ENCODE data around the gene FOXI2.

FOXI2 gene

DNA sequence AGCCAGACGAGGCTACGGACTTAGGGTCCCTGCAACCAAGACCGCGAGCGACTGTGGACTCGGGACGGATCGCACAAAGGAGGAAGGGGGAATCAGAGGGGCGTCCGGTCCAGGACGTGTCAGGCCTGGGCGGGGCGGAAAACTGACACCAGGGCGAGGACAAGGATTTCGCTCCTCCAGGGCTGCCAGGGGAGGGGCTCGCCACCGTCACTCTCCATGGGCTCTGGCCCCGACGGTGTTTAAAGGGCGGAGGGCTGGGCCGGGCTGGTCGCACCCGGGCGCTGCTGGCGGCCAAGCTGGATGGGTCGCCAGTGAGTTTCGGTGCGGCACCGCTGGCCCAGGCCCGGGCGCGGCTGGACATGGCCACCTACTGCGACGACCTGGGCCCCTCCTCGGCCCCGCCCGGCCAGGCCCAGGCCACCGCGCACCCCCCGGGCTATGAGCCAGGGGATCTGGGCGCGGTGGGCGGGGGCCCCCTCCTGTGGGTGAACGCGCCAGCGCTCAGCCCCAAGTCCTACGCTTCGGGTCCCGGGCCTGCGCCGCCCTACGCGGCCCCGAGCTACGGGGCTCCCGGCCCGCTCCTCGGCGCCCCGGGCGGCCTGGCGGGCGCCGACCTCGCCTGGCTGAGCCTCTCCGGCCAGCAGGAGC, at the start of gene FOXI2:
Gene FOXI2 (plus strand): TSS at position 271 of the 648 bp plus-strand sequence. CDS start 89 bp downstream, at position 360.
- no peak for DNase-seq (ENCODE audit: low read depth)

DNA sequence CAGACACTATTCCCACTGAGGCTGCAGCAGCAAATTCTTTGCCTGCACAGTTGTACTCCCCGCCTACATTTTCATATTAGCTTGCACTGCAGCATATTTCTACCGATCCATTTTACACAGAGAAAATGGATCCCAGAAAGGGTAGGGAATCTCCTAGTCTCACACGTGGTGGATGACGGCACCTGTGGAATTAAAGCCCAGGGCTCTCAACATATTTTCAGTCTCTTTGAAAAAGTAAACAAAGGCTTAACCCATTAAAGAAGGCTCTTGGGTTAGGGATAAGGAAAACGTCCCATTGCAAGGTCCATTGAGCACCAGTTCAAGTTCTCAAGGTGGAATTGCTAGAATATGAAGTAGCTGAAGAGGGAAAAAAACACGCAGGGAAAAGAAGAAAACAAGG, 49.4 kb upstream of the FOXI2 start:
- DNase-seq (ENCODE audit: low read depth), result no peak

DNA sequence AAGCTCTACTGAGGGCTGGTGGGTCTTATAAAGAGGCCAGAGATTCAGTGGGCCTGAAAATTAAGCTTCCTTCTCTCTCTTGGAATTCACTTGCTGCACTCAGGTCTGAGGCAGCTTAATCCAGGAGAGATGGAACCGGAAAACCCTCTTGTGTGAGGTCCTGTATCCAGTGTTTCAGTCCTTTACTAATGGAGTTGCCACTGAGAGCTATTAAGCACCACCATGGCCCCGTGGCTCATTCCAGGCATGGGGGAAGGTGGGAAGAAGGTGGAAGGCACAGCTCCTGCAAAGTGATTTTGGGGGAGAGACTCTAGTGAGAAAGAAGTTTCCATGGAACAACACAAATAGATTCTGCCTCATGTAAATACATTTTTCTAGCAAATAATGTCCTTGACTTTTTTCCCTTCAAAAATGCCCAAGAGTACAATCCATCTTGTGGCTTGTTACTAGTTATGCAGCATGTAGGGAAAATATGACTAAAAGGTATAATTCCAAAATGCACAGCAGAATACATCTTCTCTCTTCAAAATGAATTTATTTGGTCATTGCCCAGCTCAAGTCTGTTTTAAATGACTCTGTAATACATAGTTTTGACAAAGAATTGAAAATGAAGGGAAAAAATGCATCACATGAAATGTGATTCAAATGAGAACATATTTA, 46.7 kb upstream of the FOXI2 start:
- DNase-seq (ENCODE audit: low read depth), result no peak

DNA sequence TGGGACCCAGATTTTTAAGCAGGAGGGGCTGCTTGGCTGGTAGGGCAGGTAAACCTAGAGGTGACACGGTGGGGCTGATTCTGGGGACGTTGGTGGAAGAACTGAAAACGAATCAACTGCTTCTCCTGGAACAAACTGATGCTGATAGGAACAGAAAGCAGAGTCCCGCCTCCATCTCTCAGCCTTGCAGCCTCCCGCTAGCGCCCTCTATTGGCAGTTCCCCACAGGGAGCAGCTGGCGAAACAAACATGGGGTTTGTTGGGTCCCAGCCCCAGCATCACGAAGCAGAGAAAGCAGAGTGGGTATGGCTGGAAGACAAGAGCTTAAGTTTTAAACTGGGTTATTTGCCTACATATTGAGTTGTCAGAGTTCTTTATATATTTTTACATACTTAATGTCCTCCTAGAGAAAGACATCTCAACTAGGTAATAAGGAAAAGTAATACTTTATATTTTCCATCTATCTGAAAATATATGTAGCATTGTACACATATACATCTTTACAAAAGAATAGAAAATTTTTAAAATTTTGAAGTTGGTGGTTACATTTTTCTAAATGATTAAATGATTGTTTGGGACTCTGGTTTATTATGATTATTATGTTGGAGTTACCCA, 42.3 kb upstream of the FOXI2 start:
- no peak for DNase-seq (ENCODE audit: low read depth)

DNA sequence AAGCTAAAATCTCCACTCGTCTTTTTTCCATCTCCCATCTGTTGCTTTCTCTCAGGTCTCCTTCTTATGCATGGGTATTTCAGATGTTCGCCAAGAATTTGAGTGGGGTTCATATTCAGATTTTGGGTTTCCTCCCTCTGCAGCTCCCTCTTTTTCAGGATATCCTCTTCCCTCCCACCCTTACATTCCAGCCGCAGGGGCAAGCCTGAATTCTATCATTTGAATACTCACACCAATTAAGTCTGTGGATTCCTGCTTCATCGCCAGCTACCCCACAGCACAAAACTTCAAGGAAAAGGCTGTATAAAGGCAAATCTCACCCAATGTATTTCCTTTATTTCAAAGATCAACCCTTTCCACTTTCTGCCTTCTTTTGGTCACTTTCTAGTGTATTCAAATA, 41.6 kb upstream of the FOXI2 start:
- DNase-seq (ENCODE audit: low read depth), result no peak

DNA sequence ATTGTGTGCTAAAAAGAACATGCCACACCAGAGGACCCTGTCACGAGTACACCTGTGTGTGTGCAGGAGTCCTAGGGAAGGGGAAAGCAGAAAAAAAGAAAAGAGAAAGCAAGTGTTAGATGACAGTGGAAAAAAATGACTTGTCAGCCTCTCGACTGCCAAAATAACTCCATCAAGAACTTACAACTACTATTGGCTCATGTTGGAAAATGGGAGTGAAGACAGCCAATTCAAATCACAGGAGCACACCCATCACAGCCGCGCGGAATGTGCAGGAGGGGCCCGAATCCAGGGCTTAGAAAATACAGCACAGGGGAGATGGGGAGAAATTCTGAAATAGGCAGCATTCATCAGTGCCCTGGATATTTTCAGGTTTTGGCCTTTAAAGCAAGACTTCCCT, 38.1 kb upstream of the FOXI2 start:
- no peak for DNase-seq (ENCODE audit: low read depth)

DNA sequence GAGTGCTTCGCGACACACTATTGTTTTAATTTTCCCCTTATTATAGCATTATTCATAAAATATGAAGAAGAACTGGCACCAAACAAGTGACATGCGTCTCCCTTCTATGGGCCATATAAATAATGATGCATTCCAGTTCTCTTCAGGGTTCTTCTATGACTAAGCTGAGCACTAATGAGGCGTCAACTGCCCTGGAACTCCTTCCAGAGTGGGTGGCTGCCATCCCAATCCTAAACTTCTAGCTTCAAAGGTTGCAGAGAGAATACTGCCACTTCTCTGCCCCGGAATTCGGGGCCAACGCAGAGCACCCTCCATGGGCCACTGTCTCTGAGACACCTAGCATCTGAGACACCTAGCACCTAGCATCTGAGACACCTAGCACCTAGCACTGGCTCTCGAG, 37.7 kb upstream of the FOXI2 start:
- DNase-seq (ENCODE audit: low read depth), result no peak

DNA sequence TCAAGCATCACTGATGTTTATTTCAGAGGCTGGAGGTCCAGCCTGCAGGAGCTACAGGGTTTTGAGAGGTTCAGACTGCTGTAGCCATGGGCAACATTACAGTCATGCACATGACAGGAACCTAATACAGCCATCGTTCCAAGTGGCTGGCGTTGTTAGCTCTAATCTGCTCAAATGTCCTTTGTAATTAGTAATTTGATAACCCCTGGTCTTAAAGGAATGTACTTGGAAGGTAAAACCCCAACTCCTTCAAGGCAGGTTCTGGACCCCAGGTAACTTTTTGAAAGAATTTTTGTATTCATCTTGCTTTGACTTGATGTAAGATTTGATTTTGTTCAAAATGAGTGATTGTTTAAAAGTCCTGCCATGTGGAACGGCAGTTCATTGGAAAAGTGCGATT, 34.7 kb upstream of the FOXI2 start:
- DNase-seq (ENCODE audit: low read depth), result no peak

DNA sequence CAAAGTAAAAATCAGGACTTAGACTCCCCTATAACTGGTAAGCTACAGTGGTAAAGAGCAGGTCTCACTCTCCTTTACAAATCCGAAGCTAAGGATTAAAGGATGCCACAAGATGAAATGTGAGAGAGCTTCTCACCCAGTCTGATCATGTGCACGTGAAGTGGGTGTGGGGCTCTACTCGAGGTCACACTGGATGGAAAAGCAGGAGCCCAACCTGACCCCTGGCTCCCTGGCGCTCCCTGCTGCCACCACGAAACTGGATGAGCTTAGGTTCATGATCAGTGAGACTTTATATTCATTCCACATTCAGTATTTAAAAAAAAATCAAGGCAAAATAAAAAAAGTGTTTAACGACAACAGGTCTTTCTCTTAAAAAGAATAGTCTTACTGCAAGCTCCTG, 21.7 kb upstream of the FOXI2 start:
- no peak for DNase-seq (ENCODE audit: low read depth)

DNA sequence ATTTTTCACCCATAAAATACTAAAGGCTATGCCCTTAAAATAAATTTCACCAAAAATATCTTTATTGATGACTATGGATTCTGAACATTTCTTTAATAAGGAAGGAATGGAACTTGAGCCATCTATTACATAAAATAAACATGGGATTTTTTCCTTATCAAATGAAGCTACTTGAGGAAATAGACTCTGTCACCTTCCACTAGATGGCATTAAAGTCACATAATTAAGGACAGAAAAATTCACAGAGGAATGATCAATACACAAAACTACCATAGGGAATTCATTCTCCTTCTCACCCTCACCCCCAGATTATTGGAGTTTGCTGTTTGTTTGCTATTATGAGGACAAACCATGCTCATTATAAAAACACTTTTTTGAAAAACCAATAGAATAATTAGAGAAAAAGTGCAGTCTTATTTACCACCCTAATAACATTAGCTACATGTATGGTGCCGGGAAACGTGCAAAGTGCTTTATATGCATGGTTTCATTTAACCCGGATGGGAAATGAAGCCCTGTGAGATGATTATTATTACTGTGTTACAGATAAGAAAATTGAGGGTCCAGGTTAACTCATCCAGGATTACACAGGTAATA, 21.1 kb upstream of the FOXI2 start:
- no peak for DNase-seq (ENCODE audit: low read depth)

DNA sequence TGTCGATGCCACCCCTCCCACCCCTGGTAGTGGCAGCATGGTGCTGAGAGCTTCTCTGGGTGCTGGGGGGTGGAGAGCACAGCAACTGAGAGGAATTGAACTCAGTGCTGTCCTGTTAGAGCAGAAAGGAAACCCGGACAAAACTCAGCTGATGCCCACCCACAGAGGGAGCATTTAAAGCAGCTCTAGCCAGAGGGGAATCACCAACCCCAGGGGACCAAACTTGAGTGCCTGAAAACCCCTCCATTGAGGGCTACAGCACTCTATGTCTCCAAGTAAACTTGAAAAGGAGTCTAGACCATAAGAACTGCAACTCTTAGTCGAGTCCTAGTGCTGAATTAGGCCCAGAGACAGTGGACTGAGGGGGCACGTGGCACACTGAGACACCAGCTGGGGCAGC, 16.8 kb upstream of the FOXI2 start:
- no peak for DNase-seq (ENCODE audit: low read depth)

DNA sequence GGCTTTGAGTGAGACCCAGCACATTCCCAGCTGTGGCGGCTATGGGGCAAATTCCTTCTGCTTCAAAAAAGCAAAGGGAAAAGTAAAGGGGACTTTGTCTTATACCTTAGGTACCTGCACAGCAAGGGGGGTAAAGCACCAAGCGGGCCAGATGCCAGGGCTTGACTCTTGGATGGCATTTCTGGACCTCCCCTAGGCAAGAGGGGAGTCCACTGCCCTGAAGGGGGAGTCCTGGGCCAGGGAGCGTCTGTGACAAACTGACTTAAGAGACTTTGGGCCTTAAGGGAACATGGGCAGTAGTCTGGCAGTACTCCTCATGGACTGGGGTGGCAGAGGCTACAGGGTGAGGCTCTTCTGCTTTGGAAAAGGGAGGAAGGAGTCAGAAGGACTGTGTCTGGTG, 16.1 kb upstream of the FOXI2 start:
- no peak for DNase-seq (ENCODE audit: low read depth)

DNA sequence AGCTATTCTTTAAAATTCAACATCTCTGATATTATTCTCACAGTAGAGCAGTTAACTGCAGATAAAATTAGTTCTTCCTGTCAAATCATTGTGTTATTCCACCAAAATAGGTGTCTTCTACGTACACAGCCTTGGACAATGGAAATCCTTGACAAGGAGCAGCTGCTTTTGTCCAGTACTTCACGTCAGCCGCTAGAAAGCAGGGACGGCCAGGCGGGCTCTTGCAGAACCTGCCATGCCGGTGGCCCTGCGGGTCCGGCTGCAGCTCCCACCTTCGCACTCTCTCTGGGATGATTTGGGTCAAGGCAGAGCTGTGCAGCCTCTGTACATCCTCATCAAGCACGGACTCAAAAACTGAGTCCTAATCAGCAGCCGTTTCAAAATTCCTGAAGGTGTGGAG, 2.2 kb upstream of the FOXI2 start:
- DNase-seq (ENCODE audit: low read depth), result no peak

DNA sequence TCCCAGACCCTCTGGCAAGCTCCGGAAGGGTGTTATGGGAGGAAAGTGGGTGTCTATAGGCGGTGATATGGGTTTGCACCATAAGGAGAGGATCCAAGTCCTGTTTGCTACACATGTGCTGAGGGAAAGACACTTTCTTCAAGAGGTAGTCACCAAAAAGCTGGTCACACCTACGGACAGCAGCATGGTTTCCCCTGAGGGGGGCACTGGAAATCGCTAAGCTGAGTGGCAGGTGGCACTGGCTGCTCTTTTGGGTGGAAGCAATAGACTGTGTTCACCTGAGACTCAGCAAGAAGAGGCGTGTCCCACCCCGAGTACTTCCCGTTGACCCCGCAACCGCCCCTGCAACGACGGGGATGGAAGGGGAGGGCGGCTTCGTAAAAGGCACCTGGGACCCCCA, 1.8 kb upstream of the FOXI2 start:
- no peak for DNase-seq (ENCODE audit: low read depth)

DNA sequence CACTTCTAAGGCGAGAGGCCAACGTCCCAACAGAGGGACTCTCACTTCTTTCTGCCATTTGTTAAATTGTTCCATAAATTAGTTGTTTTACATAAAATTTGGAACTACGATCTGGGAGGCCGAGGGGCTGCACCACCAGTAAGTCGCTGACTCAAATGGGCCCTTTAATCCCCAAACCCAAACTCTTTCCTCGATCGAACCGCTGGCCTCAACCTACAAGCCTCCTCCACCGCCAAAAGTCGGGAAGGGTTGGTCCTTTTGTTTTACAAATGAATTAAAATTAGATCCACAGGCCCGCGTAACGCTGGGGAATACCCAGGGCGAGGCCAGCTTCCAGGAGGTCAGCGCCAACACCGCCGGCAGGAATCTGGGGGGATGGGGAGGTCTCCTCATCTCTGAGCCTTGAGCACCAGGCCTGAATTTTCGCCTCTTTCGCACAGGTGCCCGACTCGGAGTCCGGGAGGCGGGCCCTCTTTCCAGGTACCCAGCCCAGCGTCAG, 1.2 kb upstream of the FOXI2 start:
- no peak for DNase-seq (ENCODE audit: low read depth)

DNA sequence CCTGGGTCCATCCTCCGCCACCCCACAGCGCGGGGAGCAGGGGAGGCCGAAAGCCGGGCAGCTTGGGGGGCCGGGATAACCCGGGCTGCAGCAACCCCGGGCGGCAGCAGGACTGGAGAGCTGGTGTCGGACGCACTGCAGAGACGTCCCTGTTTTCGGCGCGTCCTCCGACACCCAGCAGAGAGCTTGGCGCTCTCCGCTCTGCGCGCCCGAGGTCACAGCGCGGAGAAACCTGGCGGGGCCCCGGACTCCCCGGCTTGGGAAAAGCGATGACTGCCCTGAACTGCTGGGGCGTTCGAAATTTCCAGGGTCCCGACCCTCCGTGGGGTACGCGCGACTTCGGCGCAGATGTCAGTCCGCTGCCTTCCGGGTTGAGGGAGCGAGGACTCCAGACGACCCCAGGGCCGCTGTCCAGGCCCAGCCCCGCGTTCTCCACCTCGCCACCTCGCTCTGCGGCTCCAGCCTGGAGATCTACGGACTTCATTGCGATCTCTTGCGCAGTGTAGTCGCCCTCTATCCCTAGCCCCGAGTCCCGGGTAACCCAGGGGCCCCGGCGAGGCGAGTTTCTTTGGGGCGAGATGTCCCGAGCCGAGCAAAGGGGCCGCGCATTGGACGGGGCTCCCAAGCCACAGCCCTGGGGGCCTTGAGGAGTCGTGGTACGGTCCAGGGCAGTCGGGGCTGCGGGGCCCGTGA, 617 bp upstream of the FOXI2 start:
- DNase-seq (ENCODE audit: low read depth), result no peak

DNA sequence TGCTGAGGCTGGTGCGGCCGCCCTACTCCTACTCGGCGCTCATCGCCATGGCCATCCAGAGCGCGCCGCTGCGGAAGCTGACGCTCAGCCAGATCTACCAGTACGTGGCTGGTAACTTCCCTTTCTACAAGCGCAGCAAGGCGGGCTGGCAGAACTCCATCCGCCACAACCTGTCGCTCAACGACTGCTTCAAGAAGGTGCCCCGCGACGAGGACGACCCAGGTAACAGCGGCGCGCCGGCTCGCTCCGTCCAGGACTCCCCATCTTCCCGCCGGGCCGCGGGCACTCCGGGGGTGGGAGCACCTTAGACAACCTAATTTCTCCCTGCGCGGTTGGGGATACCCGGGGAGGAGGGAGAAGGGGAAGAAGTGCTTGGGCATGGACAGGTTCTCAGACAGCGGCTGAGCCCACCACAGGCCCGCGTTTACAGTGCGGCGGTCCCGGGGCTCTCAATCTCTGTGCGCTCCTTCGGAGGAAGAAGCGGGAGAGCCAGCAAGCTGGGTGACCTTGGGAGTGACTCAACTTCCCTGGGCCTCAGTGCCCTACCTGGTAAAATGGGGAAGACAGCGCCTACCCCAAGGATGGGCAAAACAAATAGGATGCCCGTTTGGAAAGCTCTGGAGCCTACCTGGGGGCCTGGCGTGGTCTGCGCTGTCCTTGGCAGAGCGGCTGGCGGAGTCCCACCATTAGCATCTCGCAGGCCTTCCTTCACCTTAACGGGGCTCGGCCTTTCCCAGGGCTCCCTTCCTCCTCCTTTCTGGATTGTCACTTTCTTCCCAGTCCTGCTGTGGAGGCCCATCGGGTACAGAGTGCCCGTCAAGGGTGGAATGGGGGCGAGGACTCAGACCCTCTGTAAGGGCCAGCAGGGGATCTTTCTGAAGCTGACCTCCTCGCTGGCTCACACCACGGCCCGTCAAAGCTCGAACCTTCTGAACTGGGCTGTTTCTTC, 852 bp downstream of the FOXI2 start:
- DNase-seq (ENCODE audit: low read depth), result no peak

DNA sequence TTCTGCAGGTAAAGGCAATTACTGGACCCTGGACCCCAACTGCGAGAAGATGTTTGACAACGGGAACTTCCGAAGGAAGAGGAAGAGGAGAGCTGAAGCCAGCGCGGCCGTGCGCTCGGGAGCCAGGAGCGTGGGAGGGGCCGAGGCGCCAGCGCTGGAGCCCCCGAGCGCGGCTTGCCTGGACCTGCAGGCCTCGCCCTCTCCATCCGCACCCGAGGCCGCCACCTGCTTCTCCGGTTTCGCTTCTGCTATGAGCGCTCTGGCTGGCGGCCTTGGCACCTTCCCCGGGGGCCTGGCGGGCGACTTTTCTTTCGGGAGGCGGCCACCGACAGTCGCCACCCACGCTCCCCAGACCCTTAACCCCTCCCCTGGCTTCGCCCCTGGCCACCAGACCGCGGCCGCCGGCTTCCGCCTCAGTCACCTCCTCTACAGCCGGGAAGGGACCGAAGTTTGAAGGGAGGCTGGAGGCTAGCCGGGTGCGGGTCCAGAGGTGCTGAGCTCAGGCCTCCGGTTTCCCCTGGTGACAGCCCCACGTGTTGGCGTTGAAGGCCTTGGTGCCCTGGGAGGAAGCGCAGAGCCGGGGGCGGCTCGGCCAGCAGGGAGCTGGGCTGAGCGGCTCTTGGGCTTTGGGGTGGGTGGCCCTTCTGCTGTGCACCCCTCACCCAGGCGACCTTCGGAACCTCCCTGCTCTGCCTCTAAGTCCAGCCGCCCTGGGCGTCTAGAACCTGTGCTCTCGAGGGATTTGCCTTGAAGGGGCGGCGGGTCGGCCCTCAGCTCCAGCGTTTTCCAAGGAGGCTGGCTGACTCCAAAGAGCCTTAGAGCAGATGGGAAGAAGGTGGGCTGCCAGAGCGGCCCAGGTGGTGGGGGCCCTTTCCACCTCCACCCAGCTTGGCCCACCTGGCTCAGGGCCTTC, 1.8 kb downstream of the FOXI2 start:
- no peak for DNase-seq (ENCODE audit: low read depth)

DNA sequence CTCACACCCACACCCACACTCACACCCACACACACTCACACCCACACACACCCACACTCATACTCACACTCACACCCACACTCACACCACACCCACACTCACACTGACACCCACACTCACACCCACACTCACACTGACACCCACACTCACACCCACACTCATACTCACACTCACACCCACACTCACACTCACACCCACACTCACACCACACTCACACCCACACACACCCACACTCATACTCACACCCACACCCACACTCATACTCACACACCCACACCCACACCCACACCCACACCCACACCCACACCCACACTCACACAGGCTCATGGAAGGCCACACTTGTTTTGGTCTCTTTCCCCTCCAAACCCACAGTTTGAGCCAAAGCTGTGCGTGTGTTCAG, 2.9 kb downstream of the FOXI2 start:
- no peak for DNase-seq (ENCODE audit: low read depth)

DNA sequence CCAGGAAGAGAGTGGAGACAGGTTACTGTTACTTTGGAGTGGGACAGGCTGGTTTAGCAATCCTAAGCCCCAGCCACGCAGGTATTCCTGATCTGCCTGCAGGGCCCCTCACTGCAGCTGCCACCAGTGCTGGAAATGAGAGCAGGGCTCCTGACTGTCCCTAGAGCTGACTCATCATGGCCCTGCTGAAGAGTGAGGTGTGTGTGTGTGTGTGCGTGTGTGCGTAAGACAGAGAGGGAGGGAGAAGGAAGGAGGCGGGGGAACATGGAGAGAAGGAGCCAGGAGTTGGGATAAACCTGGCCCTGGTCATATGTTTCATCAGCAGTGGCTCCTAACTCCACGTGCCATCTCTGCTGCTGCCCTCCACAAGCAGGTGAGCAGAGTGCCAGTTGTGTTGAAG, 3.6 kb downstream of the FOXI2 start:
- DNase-seq (ENCODE audit: low read depth), result no peak

All from stimulated activated CD4-positive, alpha-beta T cell treated with anti-CD3 and anti-CD28 coated beads, Interleukin-2, amount 100 ng/mL, for 4 hours (primary cell).